HG03135 (cell line): ENCODE data around the gene NHLRC3.
"Not testable (repeated sequence)": the region's sequence is repeated elsewhere in the genome, so short reads cannot be mapped to it uniquely, and the experiment has no call there.

Source experiments
- ATAC-seq: cut with Tn5 transposase; IDR thresholded peaks from one replicate; pipeline ENCODE4 v1.9.1; 2021; ENCODE audit warnings: mild to moderate bottlenecking, moderate library complexity; ENCODE audit not compliant: unreplicated experiment

NHLRC3 gene

GRCh38 chr13:39040206-39040605, 1.9 kb downstream of the NHLRC3 start:
- ATAC-seq, result no peak

DNA sequence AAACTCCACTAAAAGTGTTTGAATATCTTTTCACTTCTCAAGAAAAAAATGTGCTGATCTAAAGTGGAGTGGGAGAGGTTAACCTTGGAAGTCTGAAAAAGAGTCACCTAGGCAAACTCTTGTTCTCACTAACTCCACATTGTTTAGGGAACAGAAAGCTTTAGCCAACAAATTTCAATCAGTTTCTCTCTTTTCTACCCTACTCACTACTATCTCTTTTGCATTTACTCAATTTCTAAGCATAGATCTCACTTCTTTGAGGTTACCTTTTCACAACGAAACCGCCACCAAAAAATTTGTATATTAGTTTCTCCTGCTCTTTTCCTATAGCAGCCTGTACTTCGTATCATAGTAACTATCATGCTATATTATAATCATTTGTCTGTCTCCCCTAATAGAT, 6.3 kb downstream of the NHLRC3 start:
- ATAC-seq, result peak; percentile 47

GRCh38 chr13:39047560-39047959, 9.3 kb downstream of the NHLRC3 start:
- no peak for ATAC-seq

DNA sequence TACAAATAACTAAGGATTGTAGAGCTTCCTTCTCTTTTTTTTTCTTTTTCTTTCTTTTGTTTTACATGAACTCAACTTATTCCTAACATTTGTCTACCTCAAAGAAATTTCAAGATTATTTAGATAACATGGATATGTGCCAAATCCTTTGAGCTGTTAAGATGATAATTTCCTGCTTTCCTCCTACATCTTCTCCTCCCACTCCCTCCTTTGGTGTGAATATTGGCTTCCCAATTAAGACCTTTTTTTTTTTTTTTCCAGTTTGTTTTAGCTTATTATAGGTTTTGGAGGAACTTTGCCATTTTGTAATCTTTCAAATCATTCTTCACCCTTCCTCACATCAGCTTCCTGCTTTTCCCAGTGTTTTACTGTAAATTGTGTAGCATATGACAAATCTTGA, 10.6 kb downstream of the NHLRC3 start:
- ATAC-seq, result no peak

DNA sequence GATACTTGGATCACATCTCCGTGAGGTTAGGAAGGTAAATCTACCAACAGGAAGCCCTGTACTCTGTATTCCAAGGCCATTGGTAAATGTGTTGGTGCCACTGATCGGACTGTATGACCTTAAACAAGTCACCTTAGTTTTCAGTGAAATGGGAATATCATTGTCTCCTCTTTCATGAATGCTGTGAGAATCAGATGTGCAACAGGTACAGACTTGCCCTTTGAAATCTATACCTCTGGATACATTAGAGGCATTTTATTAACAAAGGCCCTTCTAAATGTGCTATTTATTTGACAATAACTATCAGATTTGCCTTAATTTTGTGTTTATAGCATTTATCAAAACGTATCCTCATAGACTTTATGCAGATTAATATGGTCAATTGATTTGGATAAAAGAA, 11.0 kb downstream of the NHLRC3 start:
- ATAC-seq, result no peak

- no peak for ATAC-seq
Measured at GRCh38 chr13:39051157-39051556, 12.9 kb downstream of the NHLRC3 start.

DNA sequence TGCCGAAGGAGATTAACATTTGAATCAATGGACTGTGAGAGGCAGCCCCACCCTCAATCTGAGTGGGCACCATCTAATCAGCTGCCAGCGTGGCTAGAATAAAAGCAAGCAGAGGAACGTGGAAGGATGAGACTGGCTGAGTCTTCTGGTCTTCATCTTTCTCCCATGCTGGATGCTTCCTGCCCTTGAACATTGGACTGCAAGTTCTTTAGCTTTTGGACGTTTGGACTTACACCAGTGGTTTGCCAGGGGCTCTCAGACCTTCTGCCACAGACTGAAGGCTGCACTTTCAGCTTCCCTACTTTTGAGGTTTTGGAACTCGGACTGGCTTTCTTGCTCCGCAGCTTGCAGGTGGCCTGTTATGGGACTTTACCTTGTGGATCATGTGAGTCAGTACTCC, 14.7 kb downstream of the NHLRC3 start:
- no peak for ATAC-seq

DNA sequence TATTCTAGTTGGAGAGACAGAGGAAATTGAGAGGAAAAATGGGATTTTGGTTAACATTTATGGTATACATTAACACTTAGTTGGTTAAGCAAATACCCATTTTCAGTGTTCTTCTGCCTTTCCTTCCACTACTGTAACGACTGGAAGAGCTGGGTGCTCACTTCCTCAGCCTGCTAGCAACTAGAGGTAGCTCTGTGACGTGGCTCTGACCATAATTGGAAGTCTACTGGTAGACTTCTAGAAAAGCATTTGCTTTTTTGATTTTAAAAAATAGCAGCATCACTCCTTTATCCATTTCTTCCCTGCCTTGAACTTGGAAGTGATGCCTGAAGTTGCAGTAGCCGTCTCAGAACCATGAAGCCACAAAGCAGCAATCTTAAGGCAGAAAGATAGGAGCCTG, 15.9 kb downstream of the NHLRC3 start:
- ATAC-seq, result no peak

DNA sequence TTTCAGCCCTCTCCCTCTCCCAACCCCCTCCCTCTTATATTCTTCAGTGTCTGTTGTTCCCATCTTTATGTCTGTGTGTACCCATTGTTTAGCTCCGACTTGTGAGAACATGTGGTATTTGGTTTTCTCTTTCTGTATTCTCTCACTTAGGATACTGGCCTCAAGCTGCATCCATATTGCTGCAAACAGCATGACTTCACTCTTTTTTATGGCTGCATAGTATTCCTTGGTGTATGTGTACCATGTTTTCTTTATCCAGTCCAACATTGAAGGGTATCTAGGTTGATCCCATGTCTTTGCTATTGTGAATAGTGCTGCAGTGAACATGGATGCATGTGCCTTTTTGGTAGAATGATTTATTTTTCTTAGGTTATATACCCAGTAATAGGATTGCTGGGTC, 17.8 kb downstream of the NHLRC3 start:
- no peak for ATAC-seq

DNA sequence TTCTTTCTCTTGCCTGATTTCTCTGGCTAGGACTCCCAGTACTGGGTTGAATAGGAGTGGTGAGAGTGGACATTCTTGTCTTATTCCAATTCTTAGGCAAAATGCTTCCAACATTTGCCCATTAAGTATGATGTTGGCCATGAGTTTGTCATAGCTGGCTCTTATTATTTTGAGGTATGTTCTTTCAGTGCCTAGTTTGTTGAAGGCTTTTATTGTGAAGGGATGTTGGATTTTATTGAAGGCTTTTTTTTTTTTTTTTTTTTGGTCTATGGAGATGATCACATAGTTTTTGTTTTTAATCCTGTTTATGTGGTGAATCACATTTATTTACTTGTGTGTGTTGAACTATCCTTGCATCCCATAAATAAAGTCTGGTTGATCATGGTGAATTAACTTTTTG, 19.8 kb downstream of the NHLRC3 start:
- ATAC-seq, result no peak

GRCh38 chr13:39062004-39062403, 23.7 kb downstream of the NHLRC3 start:
- ATAC-seq, result no peak

GRCh38 chr13:39072842-39073241, 34.6 kb downstream of the NHLRC3 start:
- ATAC-seq, result no peak

DNA sequence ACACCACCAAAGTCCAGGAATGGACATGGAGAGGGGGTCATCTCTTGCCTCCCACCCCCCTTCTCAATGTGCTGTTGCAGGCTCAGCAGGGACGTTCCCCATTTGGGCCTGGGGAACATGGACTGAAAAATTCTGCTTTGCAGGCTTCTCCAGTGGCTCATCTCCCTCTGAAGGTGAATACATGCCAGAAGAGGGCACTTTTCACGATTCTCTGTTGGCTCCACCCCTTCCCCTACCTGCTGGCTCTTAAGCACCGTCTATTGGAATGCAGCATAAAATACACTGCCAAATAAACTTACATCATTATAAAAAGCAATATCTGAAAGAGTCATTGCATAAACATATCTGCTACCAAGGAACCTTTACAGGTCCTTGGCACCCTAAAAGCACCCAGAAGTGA, 35.7 kb downstream of the NHLRC3 start:
- ATAC-seq, result no peak

DNA sequence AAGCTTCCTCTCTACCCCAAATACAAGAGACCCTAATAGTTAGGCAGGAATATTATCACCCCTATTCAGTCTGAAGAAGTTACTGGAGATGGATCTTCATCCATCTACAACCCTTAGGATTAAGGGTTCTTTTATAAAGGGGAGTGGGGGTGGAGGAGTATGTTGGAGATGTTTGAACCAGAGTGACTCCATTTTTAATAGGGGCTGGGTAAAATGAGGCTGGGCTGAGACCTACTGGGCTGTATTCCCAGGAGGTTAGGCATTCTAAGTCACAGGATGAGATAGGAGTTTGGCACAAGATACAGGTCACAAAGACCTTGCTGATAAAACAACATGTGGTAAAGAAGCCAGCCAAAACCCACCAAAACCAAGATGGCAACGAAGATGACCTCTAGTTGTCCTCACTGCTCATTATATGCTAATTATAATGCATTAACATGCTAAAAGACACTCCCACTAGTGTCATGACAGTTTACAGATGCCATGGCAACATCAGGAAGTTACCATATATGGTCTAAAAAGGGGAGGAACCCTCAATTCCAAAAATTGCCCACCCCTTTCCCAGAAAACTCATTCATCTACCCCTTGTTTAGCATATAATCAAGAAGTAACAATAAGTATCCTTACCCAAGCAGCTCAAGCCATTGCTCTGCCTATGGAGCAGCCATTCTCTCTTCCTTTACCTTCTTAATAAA, 48.1 kb downstream of the NHLRC3 start:
- not testable (repeated sequence) for ATAC-seq

GRCh38 chr13:39091586-39091985, 53.3 kb downstream of the NHLRC3 start:
- no peak for ATAC-seq

GRCh38 chr13:39095500-39095899, 57.2 kb downstream of the NHLRC3 start:
- no peak for ATAC-seq

GRCh38 chr13:39099231-39099630, 61.0 kb downstream of the NHLRC3 start:
- ATAC-seq, result no peak
